Stimulated activated CD8-positive, alpha-beta memory T cell treated with anti-CD3 and anti-CD28 coated beads, Interleukin-7, amount 100 ng/mL, for 48 hours (primary cell): ENCODE measurements around the gene C19orf73.

Source experiments
- DNase-seq, 2 donors: peaks; one replicate each; pipeline ENCODE4 v3.0.0-alpha.2; 2020; ENCODE audit warnings: low read depth in 1 of 2; ENCODE audit errors: extremely low read depth in 1 of 2

C19orf73 gene, protein sequence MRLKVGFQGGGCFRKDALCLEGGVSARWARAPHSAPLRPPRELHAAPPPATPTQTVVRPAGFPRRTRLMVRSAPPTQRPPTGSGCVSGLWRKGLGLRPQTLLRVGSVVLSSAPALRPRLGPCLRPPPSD

DNA sequence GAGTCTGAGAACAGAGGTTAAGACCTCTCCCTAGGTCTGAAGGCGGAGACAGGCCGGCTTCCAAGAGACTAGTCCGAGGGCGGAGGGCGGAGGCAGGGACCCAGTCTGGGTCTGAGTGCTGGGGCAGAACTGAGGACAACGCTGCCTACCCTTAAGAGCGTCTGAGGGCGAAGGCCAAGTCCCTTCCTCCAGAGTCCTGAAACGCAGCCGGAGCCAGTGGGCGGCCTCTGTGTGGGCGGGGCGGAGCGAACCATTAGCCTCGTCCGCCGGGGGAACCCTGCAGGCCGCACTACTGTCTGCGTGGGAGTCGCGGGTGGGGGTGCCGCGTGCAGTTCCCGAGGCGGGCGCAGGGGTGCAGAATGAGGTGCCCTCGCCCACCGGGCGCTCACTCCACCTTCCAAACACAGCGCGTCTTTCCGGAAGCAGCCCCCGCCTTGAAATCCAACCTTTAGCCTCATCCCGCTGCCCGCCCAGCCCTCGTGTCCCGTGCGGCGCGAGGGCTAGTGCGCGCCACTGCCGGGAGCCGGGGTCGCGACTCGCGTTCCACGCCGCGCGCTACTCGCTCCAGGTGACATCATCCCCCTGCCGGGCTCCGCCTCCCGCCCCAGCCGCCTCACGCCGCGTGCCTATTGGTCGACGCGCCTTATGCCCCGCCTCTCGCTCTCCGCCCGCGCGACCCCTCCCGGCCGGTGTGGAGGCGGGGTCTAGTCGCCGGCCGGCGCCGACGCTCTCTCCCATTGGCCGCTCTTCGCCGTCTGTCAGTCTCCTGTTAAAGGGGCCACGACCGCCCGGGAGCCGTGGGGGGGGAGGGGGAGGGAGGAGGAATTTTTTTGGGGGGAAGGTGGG lies at the start of gene C19orf73:
TSS of gene C19orf73 (minus strand) at position 579 of the 846 bp plus-strand sequence. CDS start at position 458, 121 bp downstream.
- peak; percentile 87 to 92 for DNase-seq

DNA sequence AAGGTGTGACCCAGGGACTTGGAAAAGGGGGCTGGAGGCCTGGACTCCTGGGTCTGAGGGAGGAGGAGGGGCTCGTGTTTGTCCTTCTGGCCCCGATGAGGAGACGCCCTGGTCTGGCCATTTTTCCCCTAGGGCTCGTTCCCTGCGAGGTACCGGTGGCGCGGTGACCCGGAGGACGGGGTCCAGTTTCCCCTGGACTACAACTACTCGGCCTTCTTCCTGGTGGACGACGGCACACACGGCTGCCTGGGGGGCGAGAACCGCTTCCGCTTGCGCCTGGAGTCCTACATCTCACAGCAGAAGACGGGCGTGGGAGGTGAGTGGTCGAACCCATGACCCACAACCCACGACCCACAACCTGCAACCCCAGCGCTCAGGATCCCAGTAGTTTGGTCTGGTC lies 49.5 kb upstream of the C19orf73 start:
- DNase-seq: no peak

DNA sequence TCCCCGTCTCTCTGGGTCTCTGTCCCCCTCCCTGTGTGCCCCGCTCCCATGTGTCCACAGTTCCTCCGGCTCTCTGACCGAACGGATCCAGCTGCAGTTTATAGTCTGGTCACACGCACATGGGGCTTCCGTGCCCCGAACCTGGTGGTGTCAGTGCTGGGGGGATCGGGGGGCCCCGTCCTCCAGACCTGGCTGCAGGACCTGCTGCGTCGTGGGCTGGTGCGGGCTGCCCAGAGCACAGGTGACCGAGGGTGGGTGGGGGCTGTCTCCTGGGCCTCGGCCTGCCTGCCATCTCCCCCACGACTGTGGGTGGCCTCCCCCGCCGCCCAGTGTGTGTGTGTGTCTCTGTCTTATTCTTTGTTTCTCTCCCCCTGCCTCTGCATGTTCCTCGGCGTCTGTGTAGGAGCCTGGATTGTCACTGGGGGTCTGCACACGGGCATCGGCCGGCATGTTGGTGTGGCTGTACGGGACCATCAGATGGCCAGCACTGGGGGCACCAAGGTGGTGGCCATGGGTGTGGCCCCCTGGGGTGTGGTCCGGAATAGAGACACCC lies 49.0 kb upstream of the C19orf73 start:
- DNase-seq: no peak

DNA sequence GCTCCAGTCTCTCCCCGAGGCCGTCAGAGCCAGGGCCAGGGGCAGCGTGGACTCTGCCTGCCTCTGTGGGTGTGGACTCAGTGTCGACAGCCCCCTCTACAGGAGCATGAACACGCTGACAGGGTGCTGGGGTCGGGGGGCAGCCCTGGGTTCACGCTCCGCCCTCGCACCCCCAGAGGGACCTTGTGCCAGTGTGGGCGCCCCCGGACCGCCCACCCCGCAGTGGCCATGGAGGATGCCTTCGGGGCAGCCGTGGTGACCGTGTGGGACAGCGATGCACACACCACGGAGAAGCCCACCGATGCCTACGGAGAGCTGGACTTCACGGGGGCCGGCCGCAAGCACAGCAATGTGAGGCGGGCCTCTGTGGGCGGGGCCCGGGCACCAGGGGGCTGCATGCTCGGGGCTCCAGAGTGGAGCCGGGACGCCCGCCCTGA lies 46.9 kb upstream of the C19orf73 start:
- DNase-seq: no peak

DNA sequence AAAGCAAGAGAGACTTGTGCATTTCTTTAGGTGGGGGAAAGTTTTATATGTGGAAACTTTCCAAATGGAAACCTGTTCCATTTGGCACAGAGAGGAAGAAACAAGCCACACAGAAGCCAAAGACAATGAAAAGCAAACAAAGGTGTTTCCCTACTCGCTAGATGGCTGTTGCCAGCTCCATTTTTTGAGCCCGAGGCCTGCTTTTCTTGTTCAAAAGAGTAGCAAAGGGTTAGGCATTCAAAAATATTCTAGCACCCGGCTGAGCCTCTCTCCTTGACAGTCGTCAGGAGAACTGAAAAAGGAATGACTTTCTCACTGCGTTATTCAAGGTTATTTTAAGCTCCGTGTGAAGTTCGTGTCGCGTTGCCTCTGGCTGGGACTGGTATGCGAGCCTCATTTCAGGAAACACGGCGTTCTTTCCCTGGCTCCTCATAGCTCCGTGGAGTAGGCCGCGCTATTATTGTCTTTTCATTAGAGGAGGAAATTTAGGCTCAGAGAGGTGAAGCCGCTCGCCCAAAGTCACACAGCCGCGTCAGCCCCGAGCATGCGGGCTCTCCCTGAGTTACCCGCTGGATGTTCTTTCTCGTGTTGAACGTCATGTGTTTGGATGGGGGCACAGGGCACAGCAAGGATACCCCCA lies 46.3 kb upstream of the C19orf73 start:
- DNase-seq: no peak

DNA sequence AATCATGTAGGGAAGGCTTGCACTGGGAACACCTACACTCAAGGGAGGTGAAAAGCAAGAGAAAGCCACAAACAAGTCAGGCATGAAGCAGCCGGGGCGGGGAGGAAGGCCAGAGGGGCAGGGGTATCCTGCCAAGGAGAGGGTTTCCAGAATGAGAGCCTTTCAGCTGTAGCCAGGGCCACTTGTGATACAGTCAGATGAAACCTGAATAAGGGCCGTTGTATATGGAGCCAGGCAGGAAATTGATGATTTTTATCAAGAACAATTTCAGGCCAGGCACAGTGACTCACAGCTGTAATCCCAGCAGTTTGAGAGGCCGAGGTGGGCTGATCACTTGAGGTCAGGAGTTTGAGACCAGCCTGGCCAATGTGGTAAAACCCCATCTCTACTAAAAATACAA lies 43.0 kb upstream of the C19orf73 start:
- no peak for DNase-seq

DNA sequence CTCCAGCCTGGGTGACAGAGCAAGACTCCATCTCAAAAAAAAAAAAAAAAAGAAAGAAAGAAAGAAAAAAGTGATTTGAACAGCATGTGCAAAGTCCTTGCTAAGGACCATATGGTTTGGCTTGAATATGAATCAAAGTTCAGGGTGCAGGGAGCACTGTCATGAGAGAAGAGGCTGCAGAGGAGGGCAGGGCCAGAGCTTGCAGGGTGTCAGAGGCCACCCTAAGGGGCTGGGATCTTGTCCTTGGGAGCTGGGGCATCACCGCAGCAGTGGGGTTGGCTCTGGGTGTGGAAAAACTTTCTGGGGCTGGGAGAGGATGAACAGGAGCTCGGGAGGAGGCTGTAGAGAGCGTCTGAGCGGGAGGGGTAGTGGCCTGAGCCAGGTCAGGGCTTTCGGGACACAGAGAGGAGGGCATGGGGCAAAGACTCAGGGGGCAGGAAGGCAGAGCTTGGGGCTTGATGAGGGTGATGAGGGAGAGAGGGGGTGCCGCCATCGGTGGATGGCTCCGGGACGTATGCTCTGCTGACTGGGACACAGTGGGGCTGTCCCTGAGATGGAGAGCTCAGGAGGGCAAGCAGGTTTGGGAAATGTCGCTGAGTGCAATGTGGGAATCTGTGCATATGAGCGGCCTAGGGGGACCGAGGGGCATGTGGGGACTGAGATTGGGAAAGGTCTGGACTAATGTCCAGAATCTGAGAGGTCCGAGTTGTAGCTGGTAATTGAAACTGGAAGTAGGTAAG lies 41.7 kb upstream of the C19orf73 start:
- no peak for DNase-seq

DNA sequence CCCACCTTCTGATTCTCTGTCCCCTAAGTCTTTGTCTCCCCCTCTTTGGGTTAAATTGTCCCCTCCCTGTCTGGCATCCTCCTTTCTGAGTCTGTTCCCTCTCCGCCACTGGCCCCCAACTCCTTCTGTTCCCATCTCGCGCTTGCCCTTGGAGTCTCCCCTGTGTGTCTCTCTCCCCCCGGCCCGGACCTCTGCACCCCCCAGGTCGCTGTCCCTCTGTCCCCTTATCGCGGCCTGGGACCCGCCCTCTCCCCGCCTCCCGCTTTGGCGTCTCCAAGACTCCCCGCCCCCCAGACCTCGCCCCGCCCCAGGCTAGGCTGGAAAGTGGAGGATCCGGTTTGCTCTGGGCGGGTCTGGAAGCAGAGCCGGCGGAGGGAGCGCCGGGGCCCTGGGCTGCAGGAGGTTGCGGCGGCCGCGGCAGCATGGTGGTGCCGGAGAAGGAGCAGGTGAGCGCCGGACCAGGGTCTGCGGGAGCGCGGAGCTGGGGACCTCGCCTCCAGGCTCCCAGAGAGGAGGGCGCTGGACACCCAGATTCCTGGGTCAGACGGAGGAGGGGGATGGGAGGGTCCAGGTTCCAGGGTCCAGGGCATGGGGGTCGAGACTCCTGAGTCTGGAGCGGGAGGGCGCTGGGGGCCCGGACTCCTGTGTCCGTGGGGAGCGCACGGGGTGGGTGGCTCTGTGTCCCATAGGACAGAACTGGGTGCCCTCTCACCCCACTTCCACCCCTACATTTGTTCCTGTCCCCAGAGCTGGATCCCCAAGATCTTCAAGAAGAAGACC lies 38.7 kb upstream of the C19orf73 start, which contains the start of gene TRPM4:
TSS of gene TRPM4 (plus strand) at position 348 of the 780 bp plus-strand sequence. CDS start at position 423, 75 bp downstream.
- DNase-seq: no peak

DNA sequence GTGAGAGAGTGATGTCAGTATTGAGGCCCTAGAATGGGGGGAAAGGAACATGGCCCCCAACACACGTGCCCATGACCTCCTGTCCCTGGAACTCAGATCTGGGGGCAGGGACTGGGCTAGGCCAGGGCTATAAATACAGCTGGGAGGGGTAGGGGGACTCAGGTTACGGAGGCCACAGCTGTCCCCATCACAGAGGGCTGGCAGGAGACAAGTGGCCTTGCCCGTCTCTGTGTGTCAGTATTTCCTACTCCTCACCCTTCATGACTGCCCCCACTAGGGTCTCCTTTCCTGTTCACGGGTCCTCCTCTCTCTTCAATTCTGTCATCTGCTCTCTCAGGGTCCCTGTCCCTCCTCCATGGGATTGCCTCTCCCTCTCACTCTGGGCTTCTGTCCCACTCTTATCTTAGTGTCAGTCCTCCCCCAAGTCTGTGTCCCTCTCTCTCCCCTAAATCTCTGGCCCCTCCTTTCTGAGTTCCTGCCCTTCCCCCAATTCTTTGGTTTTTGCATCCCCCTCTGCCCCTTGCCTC lies 36.9 kb upstream of the C19orf73 start:
- no peak for DNase-seq

DNA sequence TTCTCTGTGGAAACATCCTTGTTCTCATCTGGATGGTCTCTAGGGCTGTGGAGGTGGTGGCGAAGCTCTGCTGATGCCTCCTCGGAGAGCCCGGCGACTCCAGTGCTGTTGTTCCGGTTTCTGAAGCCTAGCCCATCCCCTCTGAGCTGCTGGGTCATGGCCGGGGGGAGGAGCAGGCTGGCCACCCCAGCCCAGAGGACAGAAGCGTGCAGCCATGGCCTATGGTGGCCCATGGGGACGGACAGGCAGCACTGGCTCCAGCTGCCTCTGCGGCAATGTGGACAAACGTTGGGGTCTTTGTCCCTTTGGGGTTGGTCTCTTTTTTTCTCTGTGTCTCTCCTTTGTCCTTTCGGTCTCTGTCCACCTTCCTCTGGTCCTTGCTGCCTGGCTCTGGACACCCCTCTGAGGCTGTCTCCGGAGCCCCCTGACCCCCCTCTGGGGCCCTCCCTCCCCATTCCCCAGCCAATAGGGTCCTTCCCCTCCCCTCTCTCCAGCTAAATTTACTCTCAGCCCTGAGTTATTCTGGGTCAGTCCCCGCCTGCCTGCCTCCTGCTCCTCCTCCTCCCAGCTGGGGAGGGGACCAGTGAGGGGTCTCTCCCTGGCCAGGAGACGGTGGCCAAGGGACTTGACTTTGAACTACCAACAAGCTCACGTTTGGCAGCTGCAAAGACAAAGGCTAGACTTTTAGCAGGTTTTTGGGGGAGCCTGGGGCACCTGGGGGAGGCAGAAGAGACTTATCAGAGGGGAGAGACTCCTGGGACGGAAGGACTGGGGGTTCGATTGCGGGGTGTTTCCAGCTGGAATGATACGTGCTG lies 36.3 kb upstream of the C19orf73 start, which contains the start of gene HRC:
TSS of gene HRC (minus strand) at position 392 of the 815 bp plus-strand sequence. CDS start at position 233, 159 bp downstream.
- DNase-seq: no peak

DNA sequence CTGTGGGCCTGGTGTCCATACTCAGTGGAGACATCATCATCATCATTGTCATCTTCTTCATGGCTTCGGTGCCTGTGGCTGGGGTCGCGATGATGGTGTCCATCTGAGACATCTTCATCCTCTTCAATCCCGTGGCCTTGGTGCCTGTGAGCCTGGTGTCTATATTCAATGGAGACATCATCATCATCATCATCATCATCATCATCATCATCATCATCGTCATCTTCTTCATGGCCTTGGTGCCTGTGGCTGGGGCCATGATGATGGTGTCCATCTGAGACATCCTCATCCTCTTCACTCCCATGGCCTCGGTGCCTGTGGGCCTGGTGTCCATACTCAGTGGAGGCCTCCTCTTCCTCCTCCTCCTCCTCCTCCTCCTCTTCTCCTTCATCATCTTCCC lies 35.3 kb upstream of the C19orf73 start:
- DNase-seq: no peak

DNA sequence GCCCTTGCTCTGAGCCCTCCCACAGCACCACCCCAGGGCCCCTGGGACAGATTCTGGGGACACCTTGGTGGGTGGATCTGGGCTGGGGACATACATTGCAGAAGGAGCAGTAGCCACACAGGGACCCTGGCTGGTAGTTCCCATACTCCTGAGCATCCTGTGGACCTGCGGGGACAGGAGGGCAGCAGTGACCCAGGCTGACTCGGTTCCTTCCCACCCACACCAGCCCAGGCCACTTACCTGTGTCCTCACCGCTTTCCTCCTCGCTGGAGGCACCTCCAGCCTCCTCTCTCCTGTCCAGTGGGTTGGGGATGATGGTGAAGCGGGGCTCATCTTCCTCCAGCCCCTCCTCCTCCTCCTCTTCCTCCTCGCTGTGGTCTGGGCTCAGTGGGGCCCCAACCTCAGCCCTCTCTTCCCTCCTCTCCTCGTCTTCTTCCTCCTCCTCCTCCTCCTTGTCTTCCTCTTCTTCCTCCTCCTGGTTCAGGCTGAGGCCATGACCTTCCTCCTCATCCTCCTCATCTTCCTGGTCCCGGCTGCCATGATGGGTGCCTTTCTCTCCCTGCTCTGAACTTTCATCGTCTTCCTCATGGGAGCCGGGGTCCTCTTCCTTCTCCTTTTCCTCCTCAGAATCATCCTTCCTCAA lies 34.3 kb upstream of the C19orf73 start:
- no peak for DNase-seq

DNA sequence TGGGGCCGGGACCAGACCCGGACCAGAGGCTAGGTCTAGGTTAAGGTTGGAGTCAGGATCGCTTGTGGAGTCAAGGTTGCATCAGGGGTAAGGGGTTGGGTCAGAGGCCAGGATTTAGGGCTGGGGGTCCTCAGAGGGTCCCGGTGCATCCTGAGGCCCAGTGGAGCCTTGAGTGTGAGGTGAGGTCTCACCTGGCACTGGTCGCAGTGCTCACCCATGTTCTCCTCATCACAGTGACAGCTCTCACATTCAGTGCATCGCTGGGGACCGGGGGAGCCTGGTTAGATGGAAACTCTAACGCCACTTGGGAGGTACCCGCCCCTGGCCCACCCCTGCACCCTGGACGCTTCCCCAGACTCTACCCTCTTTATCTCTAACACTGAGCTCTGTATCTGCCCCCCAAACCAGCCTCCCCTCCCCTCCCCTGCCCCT lies 33.2 kb upstream of the C19orf73 start:
- DNase-seq: no peak

DNA sequence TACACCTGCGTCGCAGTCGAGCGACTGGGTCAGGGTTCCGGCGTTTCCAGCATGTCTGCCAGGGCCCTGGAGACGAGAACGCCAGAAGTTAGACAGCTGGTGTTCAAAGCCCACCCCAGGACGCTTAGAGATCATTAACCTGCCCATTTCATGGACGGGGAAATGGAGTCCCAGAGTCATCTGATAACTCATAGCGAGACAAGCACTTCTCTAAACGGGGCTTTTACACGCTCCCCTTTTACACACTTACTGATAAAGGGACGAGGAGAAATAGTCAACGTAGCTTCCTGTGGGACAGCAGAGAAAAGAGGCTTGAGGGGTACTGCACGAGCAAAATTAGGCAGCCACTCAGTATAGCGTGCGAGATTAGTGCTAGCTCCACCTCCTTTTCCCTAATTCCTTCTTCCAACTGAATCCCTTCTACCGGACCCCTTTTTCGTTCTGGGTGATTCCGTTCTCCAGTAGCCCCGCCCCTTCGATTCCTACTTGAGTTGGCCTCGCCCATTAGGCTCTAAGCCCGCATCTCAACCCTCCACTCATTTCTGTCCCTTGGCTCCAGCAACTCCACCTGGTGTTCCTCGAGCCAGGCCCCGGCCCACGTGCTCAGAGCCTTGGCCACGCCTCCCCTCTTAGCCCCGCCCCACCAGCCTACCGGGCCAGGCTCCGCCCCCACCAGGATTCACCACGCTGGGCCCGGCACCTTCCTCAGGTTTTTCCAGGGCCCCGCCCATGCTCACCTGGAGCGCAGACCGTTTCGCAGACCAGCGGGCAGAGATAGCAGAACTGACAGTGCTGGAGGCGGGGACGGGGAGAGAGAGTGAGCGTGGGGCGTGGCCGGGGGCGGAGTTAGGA lies 32.5 kb upstream of the C19orf73 start:
- no peak for DNase-seq

DNA sequence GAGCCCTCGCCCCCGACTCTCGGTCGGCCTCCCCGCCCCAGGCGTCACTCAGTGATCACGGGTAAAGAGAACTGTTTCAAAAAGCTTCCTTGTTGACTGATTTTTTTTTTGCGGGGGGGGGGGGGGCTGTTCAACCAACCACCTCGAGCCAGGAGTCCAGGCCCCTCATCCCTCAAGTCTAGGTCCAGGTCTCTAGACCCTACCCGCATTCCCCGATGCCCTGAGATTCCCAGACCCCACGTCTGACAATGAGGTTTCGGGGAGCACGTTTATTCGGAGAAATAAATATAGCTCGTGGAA lies 32.0 kb upstream of the C19orf73 start:
- no peak for DNase-seq

DNA sequence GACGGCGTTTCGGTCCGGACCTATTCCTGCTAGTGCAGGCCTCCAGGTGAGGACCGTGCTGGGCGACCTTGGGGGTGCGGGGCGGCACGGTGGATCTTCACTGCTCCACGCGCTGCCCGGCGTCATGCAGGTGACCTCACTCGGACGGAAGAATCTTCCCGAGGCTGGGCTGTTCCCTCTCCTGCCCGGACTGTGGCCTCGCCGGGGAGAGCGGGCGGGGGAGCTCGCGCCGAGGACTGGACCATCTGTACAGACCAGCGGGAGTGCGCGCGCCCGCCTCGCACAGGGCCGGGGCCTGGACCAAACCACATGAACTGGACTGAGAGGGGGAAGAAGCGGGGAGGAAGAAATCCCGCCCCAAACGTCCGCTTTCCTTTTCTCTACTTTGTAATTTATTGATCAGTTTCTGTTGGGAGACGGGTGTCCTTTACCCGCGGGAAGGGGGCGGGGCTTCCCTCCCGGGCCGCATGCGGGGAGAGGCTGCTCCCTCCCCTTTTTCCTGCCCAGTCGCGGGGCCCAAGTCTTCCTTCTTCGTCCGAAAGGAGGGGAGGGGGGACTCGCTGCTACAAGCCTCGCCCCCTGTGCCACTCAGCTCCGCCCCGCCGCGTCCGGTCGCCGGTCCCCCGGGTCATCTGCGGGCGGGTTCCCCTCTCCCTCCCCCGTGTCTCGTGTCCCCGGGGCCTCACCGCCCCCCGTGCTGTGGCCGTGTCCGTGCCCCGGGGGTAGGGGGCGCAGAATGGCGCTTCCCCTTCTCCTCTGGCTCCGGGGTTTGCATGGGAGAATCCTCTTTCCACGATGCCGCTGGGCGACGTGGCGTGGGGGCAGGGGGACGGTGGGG lies 31.4 kb upstream of the C19orf73 start:
- DNase-seq: no peak

DNA sequence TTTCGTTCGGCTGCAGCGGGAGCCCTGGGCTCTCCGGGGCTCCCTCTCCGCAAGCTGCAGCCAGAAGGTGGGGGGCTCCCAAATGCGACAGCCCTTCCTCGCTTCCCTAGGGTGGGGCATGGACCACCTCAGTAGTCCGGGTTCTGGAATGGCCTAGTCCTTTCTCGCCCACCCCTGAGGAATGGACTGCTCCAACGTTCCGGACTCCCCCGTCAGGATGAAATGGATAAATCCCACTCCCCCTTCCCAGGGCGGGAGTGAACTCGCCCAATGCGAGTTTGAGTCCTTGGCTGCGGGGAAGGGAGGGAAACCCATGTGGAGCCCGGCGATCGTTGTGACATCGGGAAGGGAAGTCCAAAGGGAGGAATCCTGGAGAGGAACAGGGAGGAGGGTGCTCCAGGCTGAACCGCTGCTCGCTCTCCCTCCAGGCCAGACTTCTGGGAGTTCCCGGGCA lies 30.7 kb upstream of the C19orf73 start:
- DNase-seq: no peak
